ENCODE measurements around the gene TERB2.
"Not testable (repeated sequence)": the region's sequence is repeated elsewhere in the genome, so short reads cannot be mapped to it uniquely, and the experiment has no call there.

The TERB2 gene

DNA sequence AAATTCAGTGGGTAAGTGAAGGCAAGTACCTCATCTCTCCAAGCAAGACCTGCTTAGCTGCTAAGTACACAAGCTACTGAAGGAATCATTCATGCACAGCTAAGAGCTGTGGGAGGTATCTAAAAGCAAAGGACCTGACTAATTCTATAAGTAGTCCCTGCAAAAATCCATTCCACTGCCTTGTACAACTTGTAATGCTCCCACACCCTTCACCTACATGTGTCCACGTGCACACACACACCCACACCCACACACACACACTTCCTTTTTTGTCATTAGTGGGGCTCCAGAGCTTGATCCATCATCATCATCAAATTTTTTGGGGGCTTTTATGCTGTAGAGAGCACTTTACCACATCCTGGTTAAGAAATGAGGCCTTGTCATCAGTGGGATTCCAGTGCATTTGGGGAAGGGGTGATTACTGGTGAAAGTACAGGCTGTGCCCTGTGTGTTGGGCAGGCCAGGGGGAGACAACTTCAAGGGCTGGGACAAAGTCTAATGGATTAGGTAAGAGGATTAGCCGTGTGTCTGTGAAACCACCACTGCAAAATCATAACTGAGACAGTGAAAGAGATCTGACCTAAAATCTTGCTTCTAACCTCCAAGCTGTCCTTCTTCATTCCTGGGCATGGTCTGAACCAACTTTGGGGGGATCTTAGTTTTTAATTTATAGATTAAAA, 47.4 kb downstream of the TERB2 start:
- DNase-seq (ENCODE audit: low read depth in 3 of 3), result not testable (repeated sequence)

GRCh38 chr15:45004590-45005175, 48.2 kb downstream of the TERB2 start:
- DNase-seq (ENCODE audit: low read depth in 3 of 3), result not testable (repeated sequence)

GRCh38 chr15:45009046-45009445, 52.6 kb downstream of the TERB2 start:
- no peak for DNase-seq (ENCODE audit: low read depth in 3 of 3)

DNA sequence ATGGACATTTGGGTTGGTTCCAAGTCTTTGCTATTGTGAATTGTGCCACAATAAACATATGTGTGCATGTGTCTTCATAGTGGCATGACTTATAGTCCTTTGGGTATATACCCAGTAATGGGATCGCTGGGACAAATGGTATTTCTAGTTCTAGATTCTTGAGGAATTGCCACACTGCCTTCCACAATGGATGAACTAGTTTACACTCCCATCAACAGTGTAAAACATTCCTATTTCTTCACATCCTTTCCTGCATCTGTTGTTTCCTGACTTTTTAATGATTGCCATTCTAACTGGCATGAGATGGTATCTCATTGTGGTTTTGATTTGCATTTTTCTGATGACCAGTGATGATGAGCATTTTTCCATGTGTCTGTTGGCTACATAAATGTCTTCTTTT, 58.6 kb downstream of the TERB2 start:
- not testable (repeated sequence) for DNase-seq (ENCODE audit: low read depth in 3 of 3)

GRCh38 chr15:45020222-45020900, 63.9 kb downstream of the TERB2 start:
- not testable (repeated sequence) for DNase-seq (ENCODE audit: low read depth in 3 of 3)

- not testable (repeated sequence) for DNase-seq (ENCODE audit: low read depth in 3 of 3)
These were observed 64.4 kb downstream of the TERB2 start for GRCh38 chr15:45020901-45021259.

DNA sequence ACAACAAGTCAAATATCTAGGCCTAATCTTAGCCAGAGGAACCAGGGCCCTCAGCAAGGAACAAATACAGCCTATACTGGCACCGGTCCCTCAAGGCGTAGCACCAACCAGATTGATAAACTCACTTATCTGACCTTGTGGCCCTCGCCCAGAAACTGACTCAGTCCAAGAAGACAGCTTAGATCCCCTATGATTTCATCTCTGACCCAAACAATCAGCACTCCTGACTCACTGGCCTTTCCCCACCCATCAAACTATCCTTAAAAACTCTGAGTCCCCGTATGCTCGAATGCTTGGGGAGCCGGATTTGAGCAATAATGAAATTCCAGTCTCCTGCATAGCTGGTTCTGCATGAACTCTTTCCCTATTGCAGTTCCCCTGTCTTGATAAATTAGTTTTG, 64.9 kb downstream of the TERB2 start:
- no peak for DNase-seq (ENCODE audit: low read depth in 3 of 3)

- peak; percentile 84 to 97 (median 85) for DNase-seq (ENCODE audit: low read depth in 3 of 3)
These were observed 66.6 kb downstream of the TERB2 start, which contains the start of gene SORD for GRCh38 chr15:45022871-45023658. TSS of gene SORD (plus strand) at chr15:45023195. CDS start at chr15:45023284, 89 bp downstream.

DNA sequence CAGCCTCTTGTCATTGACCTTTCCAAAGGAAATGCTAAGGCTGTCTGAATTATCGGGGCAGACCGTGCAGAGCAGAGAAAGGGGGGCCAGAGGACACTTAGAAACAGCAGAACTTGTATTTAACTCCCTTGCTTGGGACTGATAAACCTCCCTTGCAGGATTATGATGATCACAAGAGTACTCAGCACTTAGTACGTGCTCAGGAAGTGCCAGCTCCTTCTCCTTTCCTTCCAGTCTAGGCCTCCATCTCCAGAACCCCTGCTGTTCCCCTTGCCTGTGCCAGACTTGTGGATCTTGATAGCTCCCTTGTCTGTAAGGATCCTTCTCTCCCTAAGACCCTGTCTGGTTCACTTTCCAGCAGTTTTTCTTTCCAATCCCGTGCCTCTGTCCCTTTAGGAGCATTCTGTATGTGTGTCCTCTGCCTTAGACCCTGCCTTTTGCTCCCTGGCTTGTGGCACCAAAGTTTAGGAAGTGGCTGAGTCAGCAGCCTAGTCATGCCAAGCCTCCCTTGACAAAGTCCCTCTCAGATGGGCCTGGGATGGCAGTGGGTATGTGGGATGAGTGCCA, 67.3 kb downstream of the TERB2 start:
- DNase-seq (ENCODE audit: low read depth in 3 of 3), result no peak

DNA sequence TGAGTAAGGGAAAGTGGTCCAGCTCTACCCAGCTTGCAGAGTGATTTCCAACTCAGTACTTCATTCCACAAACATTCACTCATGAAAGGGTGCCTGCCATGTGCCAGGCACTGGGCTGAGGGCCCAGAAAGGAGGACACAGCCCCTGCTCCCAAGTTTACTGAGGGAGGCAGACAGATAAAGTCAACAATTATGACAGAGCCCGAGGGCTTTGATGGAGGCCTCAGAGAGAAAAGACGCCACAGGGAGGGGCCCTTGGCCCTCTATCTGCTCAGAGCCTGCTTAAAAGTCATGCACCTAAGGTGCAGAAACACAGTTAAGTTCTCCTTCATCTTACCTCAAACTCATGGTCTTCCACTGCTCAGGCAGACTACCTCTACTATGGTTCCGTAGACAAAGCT, 68.2 kb downstream of the TERB2 start:
- not testable (repeated sequence) for DNase-seq (ENCODE audit: low read depth in 3 of 3)

- DNase-seq (ENCODE audit: low read depth in 3 of 3), result not testable (repeated sequence)
These were observed 69.1 kb downstream of the TERB2 start for GRCh38 chr15:45025627-45026026.

DNA sequence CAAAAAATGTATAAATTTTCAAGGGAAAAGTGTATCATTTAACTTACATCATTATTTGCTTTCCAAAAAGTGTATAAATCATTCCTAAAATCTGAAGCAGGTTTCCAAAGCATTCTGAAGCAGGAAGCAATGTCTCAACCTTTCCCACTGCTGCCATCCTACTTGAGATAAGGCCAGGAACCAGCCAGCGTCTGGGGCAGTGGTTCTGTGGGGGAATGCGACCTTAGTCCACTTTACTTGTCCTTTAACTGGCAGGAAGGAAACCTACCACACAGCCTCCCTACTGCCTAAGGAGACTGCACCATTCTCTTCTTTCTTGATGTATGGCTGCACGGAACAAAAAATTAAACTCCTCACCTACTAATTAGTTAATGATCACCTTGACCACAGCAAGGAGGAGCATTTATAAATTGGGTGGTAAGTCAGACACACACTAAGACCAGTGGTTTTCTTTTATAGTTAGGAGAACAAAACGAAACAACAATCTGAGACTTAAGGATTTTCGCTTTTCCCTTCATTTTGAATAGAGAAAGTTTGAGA, 70.2 kb downstream of the TERB2 start:
- DNase-seq (ENCODE audit: low read depth in 3 of 3), result no peak

DNA sequence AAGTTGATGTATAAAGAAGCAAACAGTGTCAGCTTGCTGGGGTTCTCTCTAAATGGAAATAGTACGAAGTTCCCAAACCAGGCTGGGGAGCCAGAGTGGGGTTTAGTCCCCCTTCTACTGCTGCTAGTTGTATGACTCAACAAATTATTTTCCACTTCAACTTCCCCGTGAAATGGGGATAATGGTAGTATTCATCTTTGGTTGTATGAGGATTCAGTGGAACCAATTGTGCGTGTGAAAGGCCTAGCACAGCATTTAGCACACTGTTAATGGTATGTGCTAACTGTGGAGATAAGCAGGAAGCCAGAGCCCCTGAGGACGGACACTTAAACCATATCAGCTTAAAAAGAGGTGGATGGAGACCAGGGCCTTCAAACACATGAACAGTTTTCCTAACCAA, 70.7 kb downstream of the TERB2 start:
- DNase-seq (ENCODE audit: low read depth in 3 of 3), result no peak
